Effector CD8-positive, alpha-beta T cell (primary cell): Measurements from ENCODE around the gene PDK2.
"Not testable (repeated sequence)": the region's sequence is repeated elsewhere in the genome, so short reads cannot be mapped to it uniquely, and the experiment has no call there.

Source experiments
- DNase-seq: peaks from one replicate; lab custom pipeline; 2025; lab: John Stamatoyannopoulos, UW

The PDK2 gene

GRCh38 chr17:50058296-50058953, 36.7 kb upstream of the PDK2 start:
- DNase-seq: no peak

- no peak for DNase-seq
These were observed 35.9 kb upstream of the PDK2 start for GRCh38 chr17:50059256-50059655.

- DNase-seq: no peak
These were observed 35.3 kb upstream of the PDK2 start for GRCh38 chr17:50059759-50060273.

- DNase-seq: no peak
These were observed 34.0 kb upstream of the PDK2 start for GRCh38 chr17:50060951-50061712.

- DNase-seq: not testable (repeated sequence)
These were observed 33.5 kb upstream of the PDK2 start for GRCh38 chr17:50061713-50062045.

GRCh38 chr17:50062293-50063243, 32.6 kb upstream of the PDK2 start:
- no peak for DNase-seq

GRCh38 chr17:50063561-50064252, 31.4 kb upstream of the PDK2 start:
- no peak for DNase-seq

- no peak for DNase-seq
These were observed 30.7 kb upstream of the PDK2 start for GRCh38 chr17:50064253-50065001.

GRCh38 chr17:50065056-50065455, 30.1 kb upstream of the PDK2 start:
- DNase-seq: no peak

- DNase-seq: no peak
These were observed 28.2 kb upstream of the PDK2 start for GRCh38 chr17:50066995-50067394.

- no peak for DNase-seq
These were observed 27.2 kb upstream of the PDK2 start for GRCh38 chr17:50067996-50068395.

- DNase-seq: no peak
These were observed 24.1 kb upstream of the PDK2 start for GRCh38 chr17:50070908-50071680.

GRCh38 chr17:50071692-50072091, 23.5 kb upstream of the PDK2 start:
- no peak for DNase-seq

GRCh38 chr17:50072130-50072529, 23.0 kb upstream of the PDK2 start:
- no peak for DNase-seq

GRCh38 chr17:50072925-50073324, 22.2 kb upstream of the PDK2 start:
- no peak for DNase-seq

GRCh38 chr17:50074227-50074626, 20.9 kb upstream of the PDK2 start:
- no peak for DNase-seq

- no peak for DNase-seq
These were observed 19.6 kb upstream of the PDK2 start for GRCh38 chr17:50075446-50076032.

- DNase-seq: no peak
These were observed 18.9 kb upstream of the PDK2 start for GRCh38 chr17:50076221-50076590.

GRCh38 chr17:50076591-50077235, 18.4 kb upstream of the PDK2 start:
- DNase-seq: no peak
